SK-N-SH treated with all-trans-retinoic acid at 6 μM for 48 hours (cell line): ENCODE results near the gene KRT1.

Experiments used
- ATAC-seq: fragments of 200-7000 bp; cut with Tn5 transposase; 3 replicates; pipeline ENCODE4 v1.9.1; 2020; ENCODE audit warnings: mild to moderate bottlenecking, moderate library complexity
- CSDC2 ChIP-seq: fragments of 250-450 bp; sonication (Bioruptor Pico); IDR thresholded peaks from 2 replicates; pipeline ENCODE4 v1.5.0; 2020; ENCODE audit warnings: mild to moderate bottlenecking, moderate library complexity
- ESRRG ChIP-seq: fragments of 250-450 bp; sonication (Bioruptor Pico); IDR thresholded peaks from 2 replicates; pipeline ENCODE4 v1.6.1; 2021; ENCODE audit warnings: mild to moderate bottlenecking
- GLIS3 ChIP-seq: fragments of 250-450 bp; sonication (Bioruptor Pico); IDR thresholded peaks from 2 replicates; pipeline ENCODE4 v1.5.0; 2020; ENCODE audit warnings: mild to moderate bottlenecking, moderate library complexity
- ISL1 ChIP-seq: fragments of 250-450 bp; sonication (Bioruptor Pico); IDR thresholded peaks from 2 replicates; pipeline ENCODE4 v2.1.2; 2022; ENCODE audit warnings: mild to moderate bottlenecking, moderate library complexity
- OSR1 ChIP-seq: fragments of 250-450 bp; sonication (Bioruptor Pico); IDR thresholded peaks from 2 replicates; pipeline ENCODE4 v1.8.0; 2022; ENCODE audit warnings: moderate library complexity, mild to moderate bottlenecking, inconsistent platforms
- PPARA ChIP-seq: fragments of 250-450 bp; sonication (Bioruptor Pico); IDR thresholded peaks from 2 replicates; pipeline ENCODE4 v1.5.0; 2020; ENCODE audit warnings: mild to moderate bottlenecking, borderline replicate concordance
- SNAI2 ChIP-seq: fragments of 250-450 bp; sonication (Bioruptor Pico); IDR thresholded peaks from 2 replicates; pipeline ENCODE4 v1.5.0; 2020; ENCODE audit warnings: mild to moderate bottlenecking, moderate library complexity
- TCF4 ChIP-seq: fragments of 250-450 bp; sonication (Bioruptor Pico); IDR thresholded peaks from 2 replicates; pipeline ENCODE4 v1.8.0; 2021; ENCODE audit warnings: mild to moderate bottlenecking, moderate library complexity, borderline replicate concordance
- TOX ChIP-seq: fragments of 250-450 bp; sonication (Bioruptor Pico); IDR thresholded peaks from 2 replicates; pipeline ENCODE4 v1.8.0; 2021; ENCODE audit warnings: mild to moderate bottlenecking, moderate library complexity, borderline replicate concordance
- ZFP3 ChIP-seq: fragments of 250-450 bp; sonication (Bioruptor Pico); IDR thresholded peaks from 2 replicates; pipeline ENCODE4 v1.5.0; 2020; ENCODE audit warnings: mild to moderate bottlenecking, moderate library complexity
- ZFP30 ChIP-seq: fragments of 450-650 bp; formaldehyde crosslinking; IDR thresholded peaks from 2 replicates; pipeline ENCODE4 v1.5.0; 2022; ENCODE audit warnings: mild to moderate bottlenecking, moderate library complexity
- ZNF70 ChIP-seq: fragments of 450-650 bp; formaldehyde crosslinking; IDR thresholded peaks from 2 replicates; pipeline ENCODE4 v1.5.0; 2020; ENCODE audit warnings: mild to moderate bottlenecking, moderate library complexity
- ZNF8 ChIP-seq: fragments of 450-650 bp; formaldehyde crosslinking; IDR thresholded peaks from 2 replicates; pipeline ENCODE4 v1.5.0; 2020; ENCODE audit warnings: mild to moderate bottlenecking, moderate library complexity
- TF ChIP-seq, protein P1 (sequence below): fragments of 250-450 bp; sonication (Bioruptor Pico); IDR thresholded peaks from 2 replicates; pipeline ENCODE4 v1.5.1; 2021; ENCODE audit warnings: mild to moderate bottlenecking, moderate library complexity
- TF ChIP-seq, protein P2 (sequence below): fragments of 250-450 bp; sonication (Bioruptor Pico); IDR thresholded peaks from 2 replicates; pipeline ENCODE4 v1.8.0; 2021; ENCODE audit warnings: low read depth, mild to moderate bottlenecking, moderate library complexity, borderline replicate concordance
- TF ChIP-seq, protein P3 (sequence below): fragments of 250-450 bp; sonication (Bioruptor Pico); IDR thresholded peaks from 2 replicates; pipeline ENCODE4 v1.5.0; 2020; ENCODE audit warnings: mild to moderate bottlenecking, moderate library complexity
- TF ChIP-seq, protein P4 (sequence below): fragments of 250-450 bp; sonication (Bioruptor Pico); IDR thresholded peaks from 2 replicates; pipeline ENCODE4 v1.5.1; 2020; ENCODE audit warnings: low read depth, mild to moderate bottlenecking, moderate library complexity

Gene KRT1

DNA sequence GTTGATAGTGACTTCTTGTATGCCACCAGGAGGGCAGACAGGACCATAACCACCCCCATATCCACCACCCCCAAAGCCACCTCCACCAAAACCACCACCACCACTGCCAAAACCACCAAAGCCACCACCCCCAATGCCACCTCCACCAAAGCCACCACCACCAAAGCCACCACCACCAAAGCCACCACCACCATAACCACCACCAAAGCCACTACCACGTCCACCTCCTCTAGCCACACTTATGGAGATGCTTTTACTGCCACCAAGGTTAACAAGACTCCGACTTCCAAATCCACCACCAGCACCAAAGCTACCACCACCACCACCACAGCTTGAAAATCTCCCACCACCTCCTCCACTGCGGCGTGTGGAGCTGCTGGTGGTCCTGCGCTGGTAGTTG lies 332 bp downstream of the KRT1 start (continued):
- no peak for TF ChIP-seq ZNF8 (CRISPR knock-in tag)
- TF ChIP-seq ZFP30 (CRISPR knock-in tag) = no peak
- no peak for TF ChIP-seq TCF4 (CRISPR knock-in tag)
- TF ChIP-seq, protein P1, sequence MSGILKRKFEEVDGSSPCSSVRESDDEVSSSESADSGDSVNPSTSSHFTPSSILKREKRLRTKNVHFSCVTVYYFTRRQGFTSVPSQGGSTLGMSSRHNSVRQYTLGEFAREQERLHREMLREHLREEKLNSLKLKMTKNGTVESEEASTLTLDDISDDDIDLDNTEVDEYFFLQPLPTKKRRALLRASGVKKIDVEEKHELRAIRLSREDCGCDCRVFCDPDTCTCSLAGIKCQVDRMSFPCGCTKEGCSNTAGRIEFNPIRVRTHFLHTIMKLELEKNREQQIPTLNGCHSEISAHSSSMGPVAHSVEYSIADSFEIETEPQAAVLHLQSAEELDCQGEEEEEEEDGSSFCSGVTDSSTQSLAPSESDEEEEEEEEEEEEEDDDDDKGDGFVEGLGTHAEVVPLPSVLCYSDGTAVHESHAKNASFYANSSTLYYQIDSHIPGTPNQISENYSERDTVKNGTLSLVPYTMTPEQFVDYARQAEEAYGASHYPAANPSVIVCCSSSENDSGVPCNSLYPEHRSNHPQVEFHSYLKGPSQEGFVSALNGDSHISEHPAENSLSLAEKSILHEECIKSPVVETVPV (CRISPR knock-in tag) = no peak

DNA sequence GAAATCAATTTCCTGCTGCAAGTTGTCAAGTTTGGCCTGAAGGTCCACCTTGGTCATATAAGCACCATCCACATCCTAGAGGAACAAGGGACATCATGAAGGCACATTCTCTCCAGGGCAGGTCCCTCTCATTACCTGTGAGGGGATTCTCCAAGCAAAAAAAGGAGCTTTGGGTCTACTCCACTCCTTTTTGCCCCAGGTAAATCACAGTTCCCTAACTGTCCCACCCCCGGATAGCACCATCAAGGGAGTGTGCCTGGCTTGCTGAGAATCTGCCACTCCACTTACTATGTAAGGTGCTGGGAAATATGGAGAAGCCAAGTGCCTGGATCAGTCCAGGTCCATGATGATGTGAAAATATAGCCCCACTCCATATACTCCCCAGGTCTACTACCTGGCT lies 2.5 kb downstream of the KRT1 start:
- TF ChIP-seq GLIS3 (CRISPR knock-in tag) (no peak), ZNF70 (CRISPR knock-in tag) (no peak)
- ATAC-seq = no peak

DNA sequence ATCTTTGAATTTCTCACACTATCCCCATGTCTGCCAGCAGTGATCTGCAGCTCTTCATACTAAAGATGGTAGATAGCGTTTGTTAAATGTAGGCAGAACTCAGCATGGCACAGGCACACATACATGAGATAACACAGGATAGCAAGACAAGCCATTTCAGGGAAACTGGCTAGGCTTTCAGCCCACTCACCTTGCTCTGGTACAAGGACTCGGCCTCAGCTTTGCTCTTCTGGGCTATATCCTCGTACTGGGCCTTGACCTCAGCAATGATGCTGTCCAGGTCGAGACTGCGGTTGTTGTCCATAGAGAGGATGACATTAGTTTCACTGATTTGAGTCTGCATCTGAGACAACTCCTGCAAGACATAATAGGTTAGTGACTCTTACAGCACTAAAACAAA lies 3.1 kb downstream of the KRT1 start:
- TF ChIP-seq TOX (CRISPR knock-in tag) (no peak), PPARA (CRISPR knock-in tag) (no peak), ZFP3 (CRISPR knock-in tag) (no peak), ESRRG (CRISPR knock-in tag) (no peak), ISL1 (CRISPR knock-in tag) (no peak), ZNF8 (CRISPR knock-in tag) (no peak), TCF4 (CRISPR knock-in tag) (no peak)
- TF ChIP-seq, protein P2, sequence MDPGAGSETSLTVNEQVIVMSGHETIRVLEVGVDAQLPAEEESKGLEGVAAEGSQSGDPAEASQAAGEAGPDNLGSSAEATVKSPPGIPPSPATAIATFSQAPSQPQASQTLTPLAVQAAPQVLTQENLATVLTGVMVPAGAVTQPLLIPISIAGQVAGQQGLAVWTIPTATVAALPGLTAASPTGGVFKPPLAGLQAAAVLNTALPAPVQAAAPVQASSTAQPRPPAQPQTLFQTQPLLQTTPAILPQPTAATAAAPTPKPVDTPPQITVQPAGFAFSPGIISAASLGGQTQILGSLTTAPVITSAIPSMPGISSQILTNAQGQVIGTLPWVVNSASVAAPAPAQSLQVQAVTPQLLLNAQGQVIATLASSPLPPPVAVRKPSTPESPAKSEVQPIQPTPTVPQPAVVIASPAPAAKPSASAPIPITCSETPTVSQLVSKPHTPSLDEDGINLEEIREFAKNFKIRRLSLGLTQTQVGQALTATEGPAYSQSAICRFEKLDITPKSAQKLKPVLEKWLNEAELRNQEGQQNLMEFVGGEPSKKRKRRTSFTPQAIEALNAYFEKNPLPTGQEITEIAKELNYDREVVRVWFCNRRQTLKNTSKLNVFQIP (CRISPR knock-in tag) = no peak
- TF ChIP-seq, protein P3, sequence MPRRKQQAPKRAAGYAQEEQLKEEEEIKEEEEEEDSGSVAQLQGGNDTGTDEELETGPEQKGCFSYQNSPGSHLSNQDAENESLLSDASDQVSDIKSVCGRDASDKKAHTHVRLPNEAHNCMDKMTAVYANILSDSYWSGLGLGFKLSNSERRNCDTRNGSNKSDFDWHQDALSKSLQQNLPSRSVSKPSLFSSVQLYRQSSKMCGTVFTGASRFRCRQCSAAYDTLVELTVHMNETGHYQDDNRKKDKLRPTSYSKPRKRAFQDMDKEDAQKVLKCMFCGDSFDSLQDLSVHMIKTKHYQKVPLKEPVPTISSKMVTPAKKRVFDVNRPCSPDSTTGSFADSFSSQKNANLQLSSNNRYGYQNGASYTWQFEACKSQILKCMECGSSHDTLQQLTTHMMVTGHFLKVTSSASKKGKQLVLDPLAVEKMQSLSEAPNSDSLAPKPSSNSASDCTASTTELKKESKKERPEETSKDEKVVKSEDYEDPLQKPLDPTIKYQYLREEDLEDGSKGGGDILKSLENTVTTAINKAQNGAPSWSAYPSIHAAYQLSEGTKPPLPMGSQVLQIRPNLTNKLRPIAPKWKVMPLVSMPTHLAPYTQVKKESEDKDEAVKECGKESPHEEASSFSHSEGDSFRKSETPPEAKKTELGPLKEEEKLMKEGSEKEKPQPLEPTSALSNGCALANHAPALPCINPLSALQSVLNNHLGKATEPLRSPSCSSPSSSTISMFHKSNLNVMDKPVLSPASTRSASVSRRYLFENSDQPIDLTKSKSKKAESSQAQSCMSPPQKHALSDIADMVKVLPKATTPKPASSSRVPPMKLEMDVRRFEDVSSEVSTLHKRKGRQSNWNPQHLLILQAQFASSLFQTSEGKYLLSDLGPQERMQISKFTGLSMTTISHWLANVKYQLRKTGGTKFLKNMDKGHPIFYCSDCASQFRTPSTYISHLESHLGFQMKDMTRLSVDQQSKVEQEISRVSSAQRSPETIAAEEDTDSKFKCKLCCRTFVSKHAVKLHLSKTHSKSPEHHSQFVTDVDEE (CRISPR knock-in tag) = no peak
- TF ChIP-seq, all 23 proteins: peak for 0
- no peak for ATAC-seq

DNA sequence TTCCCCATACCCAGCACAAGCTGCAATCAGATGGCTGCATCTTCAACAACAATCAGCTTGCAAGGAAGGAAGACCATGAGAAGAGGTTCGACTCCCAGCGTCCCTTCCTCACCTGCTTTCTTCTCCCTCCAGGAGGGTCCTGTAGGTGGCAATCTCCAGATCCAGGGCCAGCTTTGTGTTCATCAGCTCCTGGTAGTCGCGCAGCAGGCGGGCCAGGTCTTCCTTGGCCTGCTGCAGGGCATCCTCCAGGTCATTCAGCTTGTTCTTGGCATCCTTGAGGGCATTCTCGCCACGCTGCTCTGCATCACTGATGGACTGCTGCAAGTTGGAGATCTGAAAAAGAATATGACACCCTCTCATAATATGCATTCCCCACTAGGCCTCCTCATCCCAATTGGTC lies 4.0 kb downstream of the KRT1 start:
- no peak for TF ChIP-seq OSR1 (CRISPR knock-in tag)
- TF ChIP-seq, protein P4, sequence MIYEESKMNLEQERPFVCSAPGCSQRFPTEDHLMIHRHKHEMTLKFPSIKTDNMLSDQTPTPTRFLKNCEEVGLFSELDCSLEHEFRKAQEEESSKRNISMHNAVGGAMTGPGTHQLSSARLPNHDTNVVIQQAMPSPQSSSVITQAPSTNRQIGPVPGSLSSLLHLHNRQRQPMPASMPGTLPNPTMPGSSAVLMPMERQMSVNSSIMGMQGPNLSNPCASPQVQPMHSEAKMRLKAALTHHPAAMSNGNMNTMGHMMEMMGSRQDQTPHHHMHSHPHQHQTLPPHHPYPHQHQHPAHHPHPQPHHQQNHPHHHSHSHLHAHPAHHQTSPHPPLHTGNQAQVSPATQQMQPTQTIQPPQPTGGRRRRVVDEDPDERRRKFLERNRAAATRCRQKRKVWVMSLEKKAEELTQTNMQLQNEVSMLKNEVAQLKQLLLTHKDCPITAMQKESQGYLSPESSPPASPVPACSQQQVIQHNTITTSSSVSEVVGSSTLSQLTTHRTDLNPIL (CRISPR knock-in tag) = no peak
- TF ChIP-seq ZNF70 (CRISPR knock-in tag) = no peak
- no peak for TF ChIP-seq CSDC2 (CRISPR knock-in tag)
- no peak for TF ChIP-seq SNAI2 (CRISPR knock-in tag)
- TF ChIP-seq, protein P2 (CRISPR knock-in tag) = no peak
- TF ChIP-seq, protein P3 (CRISPR knock-in tag) = no peak
- TF ChIP-seq GLIS3 (CRISPR knock-in tag) = no peak

More for the DNA sequence above, 4.0 kb downstream of the KRT1 start:
- ATAC-seq = no peak
